NCI-H510A (cell line): ENCODE measurements around the gene GCNT1.
"Not testable (repeated sequence)": the region's sequence is repeated elsewhere in the genome, so short reads cannot be mapped to it uniquely, and the experiment has no call there.

ENCODE experiments used
- DNase-seq: peaks from one replicate; lab custom pipeline; 2025; lab: John Stamatoyannopoulos, UW

The GCNT1 gene

GRCh38 chr9:76458903-76459693 is at the start of gene GCNT1:
Gene GCNT1 (plus strand): TSS chr9:76459182. CDS start chr9:76502382, 43,200 bp downstream.
- DNase-seq, result peak; percentile 88

GRCh38 chr9:76412638-76413037 is 46.3 kb upstream of the GCNT1 start:
- no peak for DNase-seq

GRCh38 chr9:76413658-76414057 is 45.3 kb upstream of the GCNT1 start:
- DNase-seq, result no peak

- no peak for DNase-seq
Measured at GRCh38 chr9:76414661-76415060, 44.3 kb upstream of the GCNT1 start.

GRCh38 chr9:76415154-76415553 is 43.8 kb upstream of the GCNT1 start:
- DNase-seq, result no peak

- DNase-seq, result no peak
Measured at GRCh38 chr9:76415731-76416130, 43.3 kb upstream of the GCNT1 start.

- DNase-seq, result no peak
Measured at GRCh38 chr9:76417394-76417793, 41.6 kb upstream of the GCNT1 start.

- no peak for DNase-seq
Measured at GRCh38 chr9:76419782-76420380, 39.1 kb upstream of the GCNT1 start.

- peak; percentile 7 for DNase-seq
Measured at GRCh38 chr9:76423216-76424177, 35.5 kb upstream of the GCNT1 start.

GRCh38 chr9:76424491-76424890 is 34.5 kb upstream of the GCNT1 start:
- no peak for DNase-seq

- no peak for DNase-seq
Measured at GRCh38 chr9:76425677-76426453, 33.1 kb upstream of the GCNT1 start.

- DNase-seq, result no peak
Measured at GRCh38 chr9:76426807-76427419, 32.1 kb upstream of the GCNT1 start.

GRCh38 chr9:76431601-76432000 is 27.4 kb upstream of the GCNT1 start:
- DNase-seq, result no peak

GRCh38 chr9:76433406-76433805 is 25.6 kb upstream of the GCNT1 start:
- DNase-seq, result no peak

GRCh38 chr9:76433836-76434235 is 25.1 kb upstream of the GCNT1 start:
- no peak for DNase-seq

GRCh38 chr9:76434897-76435296 is 24.1 kb upstream of the GCNT1 start:
- not testable (repeated sequence) for DNase-seq

- DNase-seq, result not testable (repeated sequence)
Measured at GRCh38 chr9:76437017-76437699, 21.8 kb upstream of the GCNT1 start.

- DNase-seq, result no peak
Measured at GRCh38 chr9:76438841-76439588, 20.0 kb upstream of the GCNT1 start.

- no peak for DNase-seq
Measured at GRCh38 chr9:76441551-76442322, 17.2 kb upstream of the GCNT1 start.
